Sigmoid colon (tissue), 4 donors: ENCODE measurements around the gene BIRC6.
"Not testable (repeated sequence)": the region's sequence is repeated elsewhere in the genome, so short reads cannot be mapped to it uniquely, and the experiment has no call there.

Experiments used
- POLR2A ChIP-seq, 2 donors: fragments of 450-650 bp; IDR thresholded peaks; one replicate each; pipeline ENCODE4 v1.6.1; 2016; ENCODE audit warnings: antibody characterized with exemption in 2 of 2, mild to moderate bottlenecking in 2 of 2, moderate library complexity in 2 of 2
- POLR2AphosphoS5 ChIP-seq, 4 donors: sonication (generic); formaldehyde crosslinking; IDR thresholded peaks; one replicate each; pipeline ENCODE4 v1.6.1; 2017; ENCODE audit warnings: antibody characterized with exemption in 4 of 4
- TF ChIP-seq, protein P1 (sequence below), 4 experiments: fragments of 450-650 bp in 3 of 4; fragments of 200-600 bp in 1 of 4; IDR thresholded peaks; one replicate each; pipeline ENCODE4 v1.5.1; 2016 to 2019; ENCODE audit warnings: antibody characterized with exemption in 4 of 4, mild to moderate bottlenecking in 3 of 4, moderate library complexity in 2 of 4

DNA sequence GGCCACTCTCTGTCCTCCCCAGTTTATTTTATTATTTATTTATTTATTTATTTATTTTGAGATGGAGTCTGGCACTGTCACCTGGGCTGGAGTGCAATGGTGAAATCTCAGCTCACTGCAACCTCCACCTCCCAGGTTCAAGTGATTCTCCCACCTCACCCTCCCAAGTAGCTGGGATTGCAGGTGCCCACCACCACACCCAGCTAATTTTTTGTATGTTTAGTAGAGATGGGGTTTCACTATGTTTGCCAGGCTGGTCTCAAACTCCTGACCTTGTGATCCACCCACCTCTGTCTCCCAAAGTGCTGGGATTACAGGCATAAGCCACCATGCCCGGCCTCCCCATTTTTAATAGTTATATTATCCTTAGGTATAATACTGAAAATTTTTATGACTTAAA is 28.1 kb upstream of the BIRC6 start:
- TF ChIP-seq, protein P1, sequence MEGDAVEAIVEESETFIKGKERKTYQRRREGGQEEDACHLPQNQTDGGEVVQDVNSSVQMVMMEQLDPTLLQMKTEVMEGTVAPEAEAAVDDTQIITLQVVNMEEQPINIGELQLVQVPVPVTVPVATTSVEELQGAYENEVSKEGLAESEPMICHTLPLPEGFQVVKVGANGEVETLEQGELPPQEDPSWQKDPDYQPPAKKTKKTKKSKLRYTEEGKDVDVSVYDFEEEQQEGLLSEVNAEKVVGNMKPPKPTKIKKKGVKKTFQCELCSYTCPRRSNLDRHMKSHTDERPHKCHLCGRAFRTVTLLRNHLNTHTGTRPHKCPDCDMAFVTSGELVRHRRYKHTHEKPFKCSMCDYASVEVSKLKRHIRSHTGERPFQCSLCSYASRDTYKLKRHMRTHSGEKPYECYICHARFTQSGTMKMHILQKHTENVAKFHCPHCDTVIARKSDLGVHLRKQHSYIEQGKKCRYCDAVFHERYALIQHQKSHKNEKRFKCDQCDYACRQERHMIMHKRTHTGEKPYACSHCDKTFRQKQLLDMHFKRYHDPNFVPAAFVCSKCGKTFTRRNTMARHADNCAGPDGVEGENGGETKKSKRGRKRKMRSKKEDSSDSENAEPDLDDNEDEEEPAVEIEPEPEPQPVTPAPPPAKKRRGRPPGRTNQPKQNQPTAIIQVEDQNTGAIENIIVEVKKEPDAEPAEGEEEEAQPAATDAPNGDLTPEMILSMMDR (IDR thresholded peaks at IDR 0.05) = not testable (repeated sequence)
- not testable (repeated sequence) for TF ChIP-seq POLR2A, POLR2AphosphoS5 (IDR thresholded peaks at IDR 0.05)
